A172 (cell line): ENCODE data around the gene CCDC32. TPM values are rescaled to one million over a fixed set of nuclear protein-coding genes. Genes with fewer than 3 reads are reported as not detected.

Source experiments
- DNase-seq: peaks from one replicate; pipeline ENCODE4 v3.0.0-alpha.2; 2015; ENCODE audit warnings: low spot score
- total RNA-seq: library from RNA; depleted of rRNA; stranded (reverse); fragments of >200 nt; shearing (Covaris generic); gene quantifications from 2 replicates; pipeline ENCODE4 v1.2.3, GENCODE V29; 2014

CCDC32 gene
- total RNA-seq, 1 experiment from 2014 or later = 28.8 TPM

DNA sequence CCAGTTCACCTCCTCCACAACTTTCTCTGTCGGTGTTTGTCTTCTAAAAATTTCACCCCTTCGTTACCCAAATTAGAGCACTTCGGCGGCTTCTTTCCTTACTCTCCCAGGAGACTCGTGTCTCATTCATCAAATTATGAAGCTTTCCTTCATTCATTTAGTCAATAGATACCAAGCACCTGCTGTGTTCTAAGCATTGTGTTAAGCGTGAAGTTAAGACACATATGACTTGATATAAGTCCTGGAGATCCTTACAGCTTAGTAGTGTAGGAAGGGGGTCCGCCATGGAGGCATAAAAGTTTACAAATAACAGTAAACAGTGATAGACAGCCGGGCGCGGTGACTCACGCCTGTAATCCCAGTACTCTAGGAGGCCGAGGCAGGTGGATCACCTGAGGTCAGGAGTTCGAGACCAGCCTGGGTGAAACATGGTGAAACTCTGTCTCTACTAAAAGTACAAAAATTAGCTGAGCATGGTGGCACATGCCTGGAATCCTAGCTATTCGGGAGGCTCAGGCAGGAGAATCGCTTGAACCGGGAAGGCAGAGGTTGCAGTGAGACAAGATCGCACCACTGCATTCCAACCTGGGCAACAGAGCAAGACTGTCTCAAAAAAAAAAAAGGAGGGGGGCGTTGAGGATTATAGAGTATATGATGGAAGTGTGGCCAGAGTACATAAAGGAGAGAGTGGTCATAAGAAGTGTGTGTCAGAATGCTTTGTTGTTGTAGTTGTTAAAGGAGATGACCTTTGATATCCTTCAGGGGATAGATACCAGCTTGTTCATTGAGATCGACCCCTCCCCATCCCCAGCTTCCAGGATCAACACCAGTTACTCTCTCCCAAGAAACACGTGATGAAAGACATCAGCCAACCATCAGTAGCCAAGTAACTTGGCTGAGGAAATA is 744 bp upstream of the CCDC32 start:
- no peak for DNase-seq

DNA sequence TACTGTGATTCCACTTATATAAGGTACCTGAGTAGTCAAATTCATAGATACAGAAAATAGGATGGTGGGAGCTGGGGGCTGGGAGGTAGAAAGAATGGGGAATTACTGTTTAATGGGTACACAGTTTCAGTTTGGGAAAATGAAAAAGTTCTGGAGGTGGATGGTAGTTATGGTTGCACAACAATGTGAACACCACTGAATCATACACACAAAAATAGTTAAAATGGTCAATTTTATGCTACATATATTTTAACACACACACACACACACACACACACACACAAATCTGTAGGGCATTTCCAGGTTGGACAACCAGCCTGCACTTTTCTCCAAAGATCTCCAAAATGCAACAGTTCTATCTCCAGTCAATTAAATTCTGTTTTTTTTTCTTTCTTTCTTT is 1.4 kb downstream of the CCDC32 start:
- no peak for DNase-seq

DNA sequence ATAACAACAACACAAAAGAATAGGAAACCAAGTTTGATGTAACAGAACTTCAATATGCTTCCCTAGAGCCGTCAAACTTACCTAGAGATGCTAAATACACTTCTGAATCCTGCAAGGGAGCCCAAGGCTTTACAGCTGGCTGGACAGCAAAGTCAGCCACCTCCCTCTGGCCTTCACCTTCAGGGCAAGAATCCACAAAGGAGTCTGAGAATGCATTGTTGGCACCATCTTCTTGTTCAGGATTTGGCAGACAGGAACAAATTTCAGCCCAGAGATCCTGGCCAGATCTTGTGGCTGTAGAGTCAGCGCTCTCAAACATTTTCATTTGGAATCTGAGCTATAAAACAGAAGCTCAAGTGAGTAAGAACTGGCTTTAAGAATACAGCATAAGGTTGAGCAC is 2.2 kb downstream of the CCDC32 start:
- no peak for DNase-seq

DNA sequence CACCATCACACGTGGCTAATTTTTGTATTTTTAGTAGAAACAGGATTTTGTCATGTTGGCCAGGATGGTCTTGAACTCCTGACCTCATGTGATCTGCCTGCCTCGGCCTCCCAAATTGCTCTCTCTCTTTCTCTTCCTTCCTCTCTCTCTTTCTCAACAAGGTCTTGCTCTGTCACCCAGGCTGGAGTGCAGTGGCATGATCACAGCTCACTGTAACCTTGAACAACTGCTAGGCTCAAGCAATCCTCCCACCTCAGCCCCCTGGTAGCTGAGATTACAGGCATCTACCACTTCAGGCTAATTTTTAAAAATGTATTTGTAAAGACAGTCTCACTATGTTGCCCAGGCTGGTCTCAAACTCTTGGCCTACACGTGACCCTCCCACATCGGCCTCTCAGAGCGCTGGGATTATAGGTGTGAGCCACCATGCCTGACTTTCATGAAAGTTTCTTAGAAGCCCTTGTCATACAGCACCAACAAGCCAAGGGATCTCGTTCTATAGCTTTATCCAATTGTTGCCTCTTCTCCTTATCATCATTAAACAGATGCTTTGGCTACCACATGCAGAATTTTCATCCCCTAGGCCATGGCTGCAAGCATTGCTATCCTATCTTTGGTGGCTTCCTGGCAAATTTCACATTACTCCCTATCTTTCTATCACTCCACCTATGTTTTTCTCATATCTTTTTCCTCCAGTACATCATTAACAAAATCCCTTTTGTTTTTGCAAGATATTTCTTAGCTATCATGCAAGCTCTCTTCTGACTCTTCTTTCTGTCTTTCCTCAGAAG is 5.7 kb downstream of the CCDC32 start:
- no peak for DNase-seq

DNA sequence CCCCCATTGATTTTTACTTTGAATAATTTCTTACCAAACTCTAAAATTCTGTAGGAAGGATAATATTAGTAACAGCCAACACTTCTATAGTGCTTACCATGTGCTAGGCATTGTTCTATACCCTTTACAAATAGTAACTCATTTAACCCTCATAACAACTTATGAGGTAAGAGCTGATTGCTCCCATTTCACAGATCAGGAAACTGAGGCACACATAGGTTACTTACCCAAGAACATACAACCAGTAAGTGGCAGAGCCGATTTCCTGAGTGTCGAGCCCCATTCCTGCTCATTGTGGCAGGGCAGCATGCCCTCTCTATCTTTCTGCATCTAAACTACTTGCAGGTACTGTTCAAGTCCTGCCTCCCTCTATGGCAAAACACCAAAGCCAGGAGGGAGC is 9.0 kb downstream of the CCDC32 start:
- DNase-seq = no peak

DNA sequence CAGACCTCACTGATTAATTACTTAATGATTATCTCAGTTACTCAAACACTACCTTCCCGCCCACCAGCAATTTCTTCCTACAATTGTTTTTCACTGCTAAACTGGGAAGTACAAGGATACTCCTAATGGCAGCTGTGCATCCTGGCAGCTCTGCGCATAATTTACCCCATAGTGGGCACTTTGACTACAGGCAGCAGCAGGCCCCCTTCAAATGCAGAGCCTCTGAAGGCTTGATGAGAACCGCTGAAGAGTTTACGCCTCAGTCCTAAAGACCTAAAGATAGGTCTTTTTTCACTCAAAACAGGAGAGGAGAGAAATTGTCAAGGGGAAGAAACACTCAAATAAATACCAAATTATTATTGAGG is 10.7 kb downstream of the CCDC32 start:
- no peak for DNase-seq

DNA sequence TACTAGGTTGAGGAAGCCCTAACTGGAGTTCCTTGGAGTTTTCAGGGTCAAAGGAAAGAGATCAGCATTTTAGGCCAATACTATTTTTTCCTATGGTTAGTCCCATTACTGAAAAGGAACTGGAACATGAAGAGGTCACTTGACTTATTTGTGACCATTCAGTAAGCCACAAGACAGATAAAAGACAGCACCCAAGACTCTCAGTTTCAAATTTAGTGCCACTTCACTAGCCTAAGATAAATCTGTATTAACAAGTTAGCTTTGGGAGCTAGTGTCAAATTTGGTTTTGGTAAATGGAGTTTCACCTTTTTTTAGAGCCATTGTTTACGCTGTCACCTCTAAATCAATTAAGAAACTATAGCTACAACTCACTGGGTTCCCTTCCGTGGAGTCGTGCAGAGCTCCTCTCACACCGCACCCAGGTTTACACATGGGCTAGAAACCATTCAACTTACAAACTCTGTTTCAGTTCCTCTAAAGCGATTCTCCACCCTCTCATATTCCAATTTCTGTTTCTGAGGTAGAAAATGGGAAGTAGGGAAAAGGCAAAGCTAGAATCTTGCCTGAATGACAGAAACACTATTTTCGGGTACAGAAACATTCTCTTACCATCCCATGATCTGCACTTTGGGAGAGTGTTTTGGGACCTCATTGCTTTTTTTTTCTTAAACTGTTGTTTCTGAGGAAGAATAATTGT is 14.4 kb downstream of the CCDC32 start:
- DNase-seq = no peak

DNA sequence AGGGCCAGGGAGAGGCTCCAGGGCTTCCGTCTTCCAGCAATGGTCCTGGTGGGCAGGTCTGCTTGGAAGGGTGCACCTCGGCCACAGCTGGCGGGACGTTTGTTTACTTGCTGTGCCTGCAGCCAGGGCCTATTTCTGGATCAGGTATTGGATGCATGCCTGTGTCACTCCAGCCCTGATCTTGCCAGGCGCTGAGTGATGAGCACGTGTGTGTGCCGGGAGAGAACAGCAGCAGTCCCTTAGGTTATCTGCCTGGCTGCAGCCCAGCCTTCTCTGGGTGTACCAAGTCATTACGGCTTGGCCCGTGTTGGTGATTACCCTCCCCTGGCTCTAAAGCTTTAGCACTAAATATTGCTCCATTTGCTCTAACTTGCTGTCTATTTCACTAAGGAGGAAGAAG is 14.9 kb downstream of the CCDC32 start:
- no peak for DNase-seq

DNA sequence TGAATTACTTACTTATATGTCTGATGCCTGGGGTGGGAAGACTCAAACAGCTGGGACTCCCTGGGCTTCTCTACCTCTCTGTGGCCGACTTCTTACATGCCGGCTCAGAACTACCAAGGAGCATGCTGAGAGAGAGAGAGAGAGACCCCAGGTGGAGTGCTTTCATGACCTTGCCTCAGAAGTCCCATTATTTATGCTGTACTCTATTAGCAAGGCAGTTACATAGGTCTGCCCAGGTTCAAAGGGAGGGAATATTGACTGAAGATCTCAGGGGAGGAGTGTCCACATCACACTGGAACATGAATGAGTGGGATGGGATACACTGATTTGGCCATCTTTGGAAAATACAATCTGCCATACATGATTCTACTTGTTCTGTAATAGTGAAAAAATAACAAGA is 16.2 kb downstream of the CCDC32 start:
- no peak for DNase-seq

DNA sequence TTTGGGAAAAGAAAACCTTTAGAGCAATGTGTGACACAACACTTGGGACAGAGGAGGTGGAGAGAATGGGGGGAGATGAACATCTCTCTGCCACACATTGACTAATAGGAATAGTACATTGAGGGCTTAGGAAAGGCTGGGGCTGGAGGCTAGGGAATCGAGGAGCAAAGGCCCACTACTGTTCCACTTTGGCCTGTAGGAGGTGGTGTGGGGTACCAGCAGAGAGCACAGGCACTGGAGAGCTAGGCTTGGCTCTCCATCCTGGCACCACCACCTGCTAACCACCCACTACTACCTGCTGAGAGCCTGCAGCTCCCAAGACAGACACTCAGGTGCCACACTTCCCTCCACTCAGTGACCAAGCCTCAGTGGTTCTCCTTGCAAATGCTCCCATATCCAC is 19.4 kb downstream of the CCDC32 start:
- no peak for DNase-seq

DNA sequence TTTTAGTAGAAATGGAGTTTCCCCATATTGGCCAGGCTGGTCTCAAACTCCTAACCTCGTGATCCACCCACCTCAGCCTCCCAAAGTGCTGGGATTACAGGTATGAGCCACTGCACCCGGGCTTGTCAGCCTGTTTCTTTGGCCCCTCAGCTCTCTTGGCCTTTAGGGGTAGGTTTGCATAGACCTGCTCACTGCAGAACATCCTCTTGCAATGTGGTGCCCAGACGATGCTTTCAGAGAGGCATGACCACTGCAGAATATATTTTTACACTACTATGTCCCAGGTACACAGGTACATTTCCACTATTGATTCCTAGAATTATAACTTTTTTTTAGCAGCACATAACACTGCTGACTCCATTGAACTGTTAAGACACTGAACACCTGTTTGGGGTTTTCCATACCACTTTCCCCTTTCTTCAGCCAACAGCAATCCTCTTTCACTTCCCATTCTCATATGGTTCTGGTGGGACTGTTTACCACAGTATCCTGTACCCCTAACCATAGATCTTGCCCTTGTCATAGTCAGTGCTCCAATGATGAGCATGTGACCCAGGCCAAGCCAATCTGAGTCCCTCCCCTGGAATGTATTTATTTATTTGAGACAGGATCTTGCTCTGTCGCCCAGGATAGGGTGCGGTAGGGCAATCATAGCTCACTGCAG is 21.1 kb downstream of the CCDC32 start:
- no peak for DNase-seq

DNA sequence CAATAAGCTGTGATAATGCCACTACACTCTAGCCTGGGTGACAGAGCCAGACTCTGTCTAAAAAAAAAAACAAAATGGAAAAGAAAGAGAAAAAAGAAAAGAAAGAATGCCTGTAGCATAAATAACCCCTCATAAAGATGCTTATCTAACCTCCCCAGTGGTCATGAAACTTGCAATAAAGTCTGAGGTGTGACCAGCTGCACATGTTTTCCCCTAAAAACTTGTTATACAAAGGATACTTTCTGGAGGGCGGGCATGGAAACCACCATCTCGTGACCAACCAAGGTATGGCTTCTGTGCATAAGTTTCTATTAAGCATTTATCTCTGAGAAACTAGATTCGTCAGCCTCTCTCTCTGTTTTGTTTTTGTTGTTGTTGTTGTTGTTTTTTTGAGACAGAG is 21.8 kb downstream of the CCDC32 start:
- DNase-seq = no peak

DNA sequence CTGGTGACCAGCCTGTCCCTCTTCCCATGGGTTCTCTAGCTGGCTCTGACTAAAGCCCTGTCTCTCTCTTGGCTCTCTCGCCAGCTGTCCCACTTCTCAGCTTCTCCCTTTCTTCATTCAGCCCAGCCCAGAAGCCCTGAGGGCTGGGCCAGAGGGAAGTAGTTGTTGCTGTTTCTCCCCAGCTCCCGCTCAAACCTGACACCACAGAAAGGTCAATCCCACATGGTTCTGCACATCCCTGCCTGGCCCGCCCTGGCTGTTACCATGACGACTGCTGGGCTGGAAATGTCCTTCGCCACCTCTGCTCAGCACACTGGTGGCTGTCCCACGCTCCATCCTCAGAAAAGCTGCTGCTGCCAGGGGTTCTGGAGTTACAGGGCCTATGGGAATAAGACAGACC is 25.9 kb downstream of the CCDC32 start:
- no peak for DNase-seq

DNA sequence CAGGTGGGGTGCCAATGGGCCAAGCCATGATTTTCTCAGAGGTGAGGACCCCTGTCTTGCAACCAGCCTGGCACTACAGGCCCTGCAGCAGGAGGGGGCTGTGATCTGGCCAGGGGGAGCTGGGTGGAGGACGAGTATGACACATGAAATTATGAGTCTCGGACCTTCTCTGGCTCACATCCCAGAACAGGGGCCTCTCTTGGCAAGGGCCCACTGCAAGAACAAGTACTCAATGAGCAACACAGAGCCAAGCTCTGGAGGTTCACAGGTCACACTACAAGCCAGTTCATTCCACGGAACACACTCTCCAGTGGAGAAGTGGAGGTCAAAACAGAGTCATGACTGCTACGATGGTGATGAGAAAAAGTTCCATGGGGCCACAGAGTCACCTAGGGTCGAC is 28.3 kb downstream of the CCDC32 start:
- no peak for DNase-seq

DNA sequence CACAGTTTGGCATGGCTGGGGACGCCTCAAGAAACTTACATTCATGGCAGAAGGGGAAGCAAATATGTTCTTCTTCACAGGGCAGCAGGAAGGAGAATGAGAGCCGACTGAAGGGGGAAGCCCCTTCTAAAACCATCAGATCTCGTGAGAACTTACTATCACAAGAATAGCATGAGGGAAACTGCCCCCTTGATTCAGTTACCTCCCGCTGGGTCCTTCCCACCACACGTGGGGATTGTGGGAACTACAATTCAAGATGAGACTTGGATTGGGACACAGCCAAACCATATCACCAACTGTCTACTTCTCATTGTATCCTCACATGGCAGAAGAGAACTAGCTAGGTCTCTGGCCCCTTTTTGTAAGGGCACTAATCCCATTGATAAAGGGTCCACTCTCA is 30.5 kb downstream of the CCDC32 start:
- no peak for DNase-seq

DNA sequence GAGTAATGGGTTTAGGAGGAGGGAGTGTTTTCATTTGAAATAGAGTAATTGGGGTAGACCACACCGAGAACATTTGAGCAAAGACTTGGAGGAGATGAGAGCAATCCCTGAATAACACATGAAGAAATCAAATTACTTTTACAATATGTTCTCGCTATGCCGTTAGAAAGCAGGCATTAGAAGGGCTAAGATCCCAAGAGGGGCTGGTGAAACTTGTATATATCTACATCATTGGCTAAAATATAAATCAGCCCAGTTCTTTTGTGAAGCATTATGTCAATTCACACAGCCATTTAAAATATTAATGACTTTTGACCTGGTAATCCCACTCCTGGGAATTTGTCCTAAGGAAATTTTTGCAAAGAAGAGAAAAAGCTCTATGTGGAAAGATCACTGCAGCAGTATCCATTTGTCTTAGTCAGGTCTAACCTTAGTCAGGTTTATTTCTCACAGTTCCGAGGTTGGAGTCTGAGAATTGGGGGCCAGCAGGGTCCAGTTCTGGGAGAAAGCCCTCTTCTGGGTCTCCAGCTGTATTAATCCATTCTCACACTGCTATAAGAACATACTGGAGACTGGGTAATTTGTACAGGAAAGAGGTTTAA is 31.0 kb downstream of the CCDC32 start:
- no peak for DNase-seq

DNA sequence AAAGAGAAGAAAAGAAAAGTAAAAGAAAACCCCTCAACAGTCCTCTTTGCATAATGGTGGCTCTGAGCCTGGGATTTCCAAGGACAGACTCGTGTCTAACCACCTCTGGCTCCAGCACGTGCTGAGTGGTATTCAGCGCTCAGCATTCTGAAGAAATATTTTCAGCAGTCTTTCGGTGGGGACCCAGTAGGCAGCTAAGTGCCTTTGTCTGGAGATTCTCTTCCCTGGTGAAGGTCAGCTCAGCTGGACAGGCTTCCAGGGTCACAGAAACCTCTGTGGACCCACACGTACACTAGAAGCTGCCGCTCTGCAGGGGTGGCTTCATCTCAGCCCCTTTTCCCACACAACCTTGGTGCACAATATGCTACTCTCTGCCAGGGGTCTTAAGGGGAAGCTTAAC is 36.0 kb downstream of the CCDC32 start:
- DNase-seq = no peak

DNA sequence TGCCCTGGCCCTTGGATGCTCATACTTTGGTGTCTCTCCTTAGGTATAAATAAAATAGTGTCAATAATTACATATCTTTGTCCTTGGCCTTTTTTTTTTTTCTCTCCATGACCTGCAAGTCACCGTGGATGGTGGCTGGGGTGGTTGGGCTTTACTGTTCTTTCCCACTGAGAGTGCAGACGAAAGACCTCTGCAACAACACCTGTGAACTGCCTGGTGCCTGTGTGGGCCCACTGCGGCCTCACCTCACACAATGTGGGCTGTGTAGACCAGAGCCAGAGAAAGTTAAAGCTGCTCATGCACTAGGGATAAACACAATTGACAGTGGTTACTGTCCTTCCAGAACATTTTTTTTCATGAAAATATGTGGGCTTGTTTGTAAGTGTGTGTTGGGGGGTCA is 39.0 kb downstream of the CCDC32 start:
- DNase-seq = no peak

DNA sequence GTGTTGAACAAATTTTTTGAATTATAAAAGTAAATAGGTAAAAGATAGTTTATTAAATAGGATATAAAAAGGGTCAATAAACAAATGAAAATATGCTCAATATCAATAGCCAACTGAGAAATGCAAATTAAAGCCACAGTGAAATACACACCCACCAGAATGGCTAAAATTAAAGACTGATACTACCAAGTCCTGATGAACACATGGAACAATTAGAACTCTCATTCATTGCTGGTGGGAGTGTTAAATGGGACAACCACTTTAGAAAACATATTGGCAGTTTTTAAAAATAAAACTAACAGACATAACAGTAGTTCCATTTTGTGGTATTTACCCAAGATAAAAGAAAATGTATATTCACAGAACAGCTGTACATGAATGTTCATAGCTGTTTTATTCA is 41.2 kb downstream of the CCDC32 start:
- DNase-seq = no peak

DNA sequence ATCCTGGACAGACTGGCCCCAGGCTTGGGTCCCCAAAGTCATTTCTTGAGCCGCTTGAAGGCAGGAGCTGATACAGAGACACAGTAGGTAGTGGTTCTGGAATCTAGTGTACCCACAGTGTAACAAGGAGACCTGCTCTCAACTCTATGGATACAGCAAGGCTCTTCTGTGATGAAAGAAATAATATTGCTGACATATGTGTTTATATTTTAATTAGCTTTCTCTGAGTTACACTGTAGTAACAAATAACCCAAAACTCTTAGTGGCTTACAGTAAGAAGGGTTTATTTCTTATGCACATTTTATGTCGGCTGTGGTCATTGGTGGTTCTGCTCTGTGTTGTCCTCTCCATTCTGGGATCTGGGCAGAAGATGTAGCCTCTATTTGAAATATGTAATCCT is 48.5 kb downstream of the CCDC32 start:
- no peak for DNase-seq

DNA sequence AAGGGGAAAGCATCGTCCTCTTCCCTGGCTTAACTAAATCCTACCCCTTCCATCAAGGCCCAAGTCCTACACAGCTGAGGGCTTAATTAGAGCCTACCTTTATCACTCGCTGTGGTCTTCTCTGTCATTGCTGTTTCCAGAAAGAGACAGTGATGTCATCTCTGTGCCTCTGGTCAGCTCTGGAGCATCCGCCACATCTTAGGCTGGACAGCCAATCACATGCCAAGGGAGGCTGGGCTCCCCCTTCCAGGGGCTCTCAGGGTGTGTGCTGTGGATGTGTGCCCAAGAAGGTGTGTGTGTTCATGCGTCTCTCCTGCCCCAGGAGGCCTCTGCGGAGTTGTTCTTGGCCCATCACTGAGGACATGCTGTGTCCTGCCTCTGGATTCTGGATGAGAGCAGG is 51.2 kb downstream of the CCDC32 start:
- no peak for DNase-seq

DNA sequence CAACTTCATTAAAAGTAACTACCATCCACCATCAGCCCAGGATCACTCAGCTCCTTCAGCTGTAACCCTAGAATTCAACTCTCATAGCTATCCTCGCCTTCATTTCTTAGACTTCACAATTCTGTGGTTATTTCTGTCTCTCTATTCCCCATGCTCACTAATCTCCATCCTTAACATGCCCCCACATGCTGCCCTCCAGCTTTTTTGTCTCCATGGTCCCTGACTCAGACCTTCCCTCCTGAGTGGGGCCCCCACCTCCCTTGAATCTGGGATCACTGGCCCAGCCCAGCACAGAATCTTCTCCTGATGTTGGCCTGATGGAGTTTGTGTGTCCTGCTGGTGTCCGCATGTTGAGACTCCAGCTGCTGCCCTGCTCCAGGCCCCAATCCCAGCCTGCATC is 52.4 kb downstream of the CCDC32 start:
- no peak for DNase-seq
